ENCODE results near the gene RITA1. TPM values are rescaled to one million over a fixed set of nuclear protein-coding genes. Genes with fewer than 3 reads are reported as not detected.

Gene RITA1
- total and polyA plus RNA-seq, 10 of the 15 experiments (the other 5 are each of a cell fraction or from before 2014, with no cell fraction given): 2.3 to 39.9 (median 24.8) TPM

DNA sequence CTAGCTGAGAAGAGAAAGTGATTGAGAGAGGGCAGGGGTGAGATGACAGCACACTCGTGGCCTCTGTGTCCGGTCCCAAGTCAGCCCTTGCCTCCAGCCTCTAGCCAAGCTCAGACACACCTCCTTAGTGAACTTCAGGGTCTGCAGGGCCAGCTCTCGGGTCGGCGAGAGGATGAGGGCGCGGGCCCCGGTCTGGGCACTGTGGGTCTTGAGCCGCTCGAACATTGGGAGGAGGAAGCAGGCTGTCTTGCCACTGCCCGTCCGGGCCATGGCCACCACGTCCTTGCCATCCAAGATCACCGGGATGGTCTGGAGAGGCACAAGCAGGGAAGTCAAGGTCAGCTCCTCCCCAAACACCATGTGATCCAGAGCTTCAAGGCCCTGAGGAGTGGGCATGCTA lies 6.5 kb upstream of the RITA1 start:
- H3K27ac ChIP-seq (ENCODE audit: control insufficient read depth, insufficient read depth): no peak overlapping the region
- peaks cover 32 to 38% of the 10 kb centered on the region in 2 experiments for H3K36me3 ChIP-seq (ENCODE audit: control insufficient read depth in 2 of 2, insufficient read depth in 2 of 2, low read length in 1 of 2)
- 97% methylated on average over 14 of the region's 14 CpGs for WGBS (ENCODE audit: insufficient coverage, insufficient replicate concordance, low lambda C conversion rate, missing lambda C conversion rate)
- no TSS peak for BruUV-seq (replicated peaks)
- ChIA-PET POLR2A (no interaction called here), SMC1A (ENCODE audit: uncharacterized antibody, unreplicated experiment) (interaction anchor here (1.2 kb wide), 1 partner anchor 131 kb away, joined by 3 read pairs; no protein-coding TSS in a partner anchor), RAD21 (ENCODE audit: unreplicated experiment) (no interaction called here), CTCF (interaction anchor here (2.2 to 10.5 kb wide), 2 partner anchors 80 to 130 kb away, joined by 8 to 92 read pairs; no protein-coding TSS in a partner anchor)
- H3K27me3 ChIP-seq (replicated peaks in 1 of 2; ENCODE audit: control insufficient read depth in 2 of 2, insufficient read depth in 2 of 2, low read length in 1 of 2): no peaks in the 10 kb centered on the region
- FAIRE-seq: no peak
- H3K9ac ChIP-seq (ENCODE audit: control insufficient read depth, insufficient read depth, low read length): no peak overlapping the region
- TF ChIP-seq TBL1XR1 (IDR thresholded peaks at IDR 0.05; ENCODE audit: low read depth, low read length): no peak
- TF ChIP-seq, protein P1, sequence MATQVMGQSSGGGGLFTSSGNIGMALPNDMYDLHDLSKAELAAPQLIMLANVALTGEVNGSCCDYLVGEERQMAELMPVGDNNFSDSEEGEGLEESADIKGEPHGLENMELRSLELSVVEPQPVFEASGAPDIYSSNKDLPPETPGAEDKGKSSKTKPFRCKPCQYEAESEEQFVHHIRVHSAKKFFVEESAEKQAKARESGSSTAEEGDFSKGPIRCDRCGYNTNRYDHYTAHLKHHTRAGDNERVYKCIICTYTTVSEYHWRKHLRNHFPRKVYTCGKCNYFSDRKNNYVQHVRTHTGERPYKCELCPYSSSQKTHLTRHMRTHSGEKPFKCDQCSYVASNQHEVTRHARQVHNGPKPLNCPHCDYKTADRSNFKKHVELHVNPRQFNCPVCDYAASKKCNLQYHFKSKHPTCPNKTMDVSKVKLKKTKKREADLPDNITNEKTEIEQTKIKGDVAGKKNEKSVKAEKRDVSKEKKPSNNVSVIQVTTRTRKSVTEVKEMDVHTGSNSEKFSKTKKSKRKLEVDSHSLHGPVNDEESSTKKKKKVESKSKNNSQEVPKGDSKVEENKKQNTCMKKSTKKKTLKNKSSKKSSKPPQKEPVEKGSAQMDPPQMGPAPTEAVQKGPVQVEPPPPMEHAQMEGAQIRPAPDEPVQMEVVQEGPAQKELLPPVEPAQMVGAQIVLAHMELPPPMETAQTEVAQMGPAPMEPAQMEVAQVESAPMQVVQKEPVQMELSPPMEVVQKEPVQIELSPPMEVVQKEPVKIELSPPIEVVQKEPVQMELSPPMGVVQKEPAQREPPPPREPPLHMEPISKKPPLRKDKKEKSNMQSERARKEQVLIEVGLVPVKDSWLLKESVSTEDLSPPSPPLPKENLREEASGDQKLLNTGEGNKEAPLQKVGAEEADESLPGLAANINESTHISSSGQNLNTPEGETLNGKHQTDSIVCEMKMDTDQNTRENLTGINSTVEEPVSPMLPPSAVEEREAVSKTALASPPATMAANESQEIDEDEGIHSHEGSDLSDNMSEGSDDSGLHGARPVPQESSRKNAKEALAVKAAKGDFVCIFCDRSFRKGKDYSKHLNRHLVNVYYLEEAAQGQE (IDR thresholded peaks at IDR 0.05; ENCODE audit: low read depth, low read length): no peak
- no peak for TF ChIP-seq SIN3A (IDR thresholded peaks at IDR 0.05; ENCODE audit: low read depth, low read length)
- TF ChIP-seq FOXK2 (IDR thresholded peaks at IDR 0.05): no peak
- TF ChIP-seq, protein P2, sequence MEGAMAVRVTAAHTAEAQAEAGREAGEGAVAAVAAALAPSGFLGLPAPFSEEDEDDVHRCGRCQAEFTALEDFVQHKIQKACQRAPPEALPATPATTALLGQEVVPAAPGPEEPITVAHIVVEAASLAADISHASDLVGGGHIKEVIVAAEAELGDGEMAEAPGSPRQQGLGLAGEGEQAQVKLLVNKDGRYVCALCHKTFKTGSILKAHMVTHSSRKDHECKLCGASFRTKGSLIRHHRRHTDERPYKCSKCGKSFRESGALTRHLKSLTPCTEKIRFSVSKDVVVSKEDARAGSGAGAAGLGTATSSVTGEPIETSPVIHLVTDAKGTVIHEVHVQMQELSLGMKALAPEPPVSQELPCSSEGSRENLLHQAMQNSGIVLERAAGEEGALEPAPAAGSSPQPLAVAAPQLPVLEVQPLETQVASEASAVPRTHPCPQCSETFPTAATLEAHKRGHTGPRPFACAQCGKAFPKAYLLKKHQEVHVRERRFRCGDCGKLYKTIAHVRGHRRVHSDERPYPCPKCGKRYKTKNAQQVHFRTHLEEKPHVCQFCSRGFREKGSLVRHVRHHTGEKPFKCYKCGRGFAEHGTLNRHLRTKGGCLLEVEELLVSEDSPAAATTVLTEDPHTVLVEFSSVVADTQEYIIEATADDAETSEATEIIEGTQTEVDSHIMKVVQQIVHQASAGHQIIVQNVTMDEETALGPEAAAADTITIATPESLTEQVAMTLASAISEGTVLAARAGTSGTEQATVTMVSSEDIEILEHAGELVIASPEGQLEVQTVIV (IDR thresholded peaks at IDR 0.05; ENCODE audit: borderline replicate concordance, partially characterized antibody): no peak
- no peak for TF ChIP-seq KDM1A (IDR thresholded peaks at IDR 0.05; ENCODE audit: borderline replicate concordance)
- TF ChIP-seq, protein P3, sequence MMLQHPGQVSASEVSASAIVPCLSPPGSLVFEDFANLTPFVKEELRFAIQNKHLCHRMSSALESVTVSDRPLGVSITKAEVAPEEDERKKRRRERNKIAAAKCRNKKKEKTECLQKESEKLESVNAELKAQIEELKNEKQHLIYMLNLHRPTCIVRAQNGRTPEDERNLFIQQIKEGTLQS (IDR thresholded peaks at IDR 0.05; ENCODE audit: borderline replicate concordance, extremely low read depth, low read depth, low read length): no peak
- TF ChIP-seq HSF1 (IDR thresholded peaks at IDR 0.05; ENCODE audit: low read depth, low read length): no peak
- ATAC-seq: no peak
- in situ Hi-C loops (cut with MboI) (loop anchor here (5.0 kb wide), 1 partner anchor 132 kb away; no protein-coding TSS in a partner anchor), intact Hi-C loops (cut with micrococcal nuclease; ENCODE audit: unreplicated experiment) (no loop called here)
- no peak for DNase-seq (ENCODE audit: low read depth, low spot score)
- H3K4me3 ChIP-seq: no peak overlapping the region
- H4K20me1 ChIP-seq (ENCODE audit: control insufficient read depth, insufficient read depth): no peaks in the 10 kb centered on the region; the same call in 1 of the 2 replicates
- H2AFZ ChIP-seq (ENCODE audit: control insufficient read depth, low read depth, low read length): no peak overlapping the region
- no peak overlapping the region for H3K4me2 ChIP-seq (ENCODE audit: control insufficient read depth, insufficient read depth)
- peaks cover 4% of the 10 kb centered on the region for H3K4me1 ChIP-seq (ENCODE audit: control insufficient read depth, insufficient read depth, low read length)
- H3K9me3 ChIP-seq (replicated peaks; ENCODE audit: control insufficient read depth, insufficient read depth, low read length): peaks cover 3% of the 10 kb centered on the region; the same call in 1 of the 3 replicates
- peaks cover 21% of the 10 kb centered on the region for H3K79me2 ChIP-seq (ENCODE audit: control insufficient read depth, insufficient read depth, low read length)
